Skeletal muscle cell (primary cell): ENCODE data around the gene KCNJ9.
"Not testable (repeated sequence)": the region's sequence is repeated elsewhere in the genome, so short reads cannot be mapped to it uniquely, and the experiment has no call there.

Experiments used
- DNase-seq: peaks from one replicate; pipeline ENCODE4 v3.0.0-alpha.2; 2010; ENCODE audit warnings: low read depth
- H3K4me3 ChIP-seq: 2 replicates; pipeline ENCODE4 v1.5.1; 2011; ENCODE audit warnings: low read depth, mild to moderate bottlenecking, control low read depth, low read length, moderate library complexity

The KCNJ9 gene

DNA sequence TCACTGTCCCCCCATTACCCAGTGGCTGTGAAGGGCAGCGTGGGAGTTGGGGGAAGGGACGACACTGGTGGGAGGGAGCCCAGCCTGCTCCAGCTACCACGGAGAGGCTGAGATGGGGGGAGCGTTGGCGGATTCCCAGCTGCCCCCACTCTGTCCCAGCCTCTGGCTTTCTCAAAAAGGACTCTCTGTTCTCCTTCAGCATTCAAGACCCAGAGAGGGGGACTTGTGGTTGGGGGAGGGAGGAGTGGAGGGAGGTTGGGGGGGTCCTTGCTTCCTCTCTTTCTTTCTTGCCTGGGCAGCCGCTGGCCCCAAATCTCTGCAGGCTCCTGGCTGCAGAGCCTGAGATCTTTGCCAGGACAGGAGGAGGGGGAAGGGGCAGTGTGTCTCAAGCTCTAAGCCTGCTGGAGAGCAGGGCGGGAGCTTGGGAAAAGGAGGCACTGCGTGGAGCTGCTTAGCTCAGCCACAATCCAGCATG is 36.4 kb downstream of the KCNJ9 start:
- DNase-seq, result no peak

DNA sequence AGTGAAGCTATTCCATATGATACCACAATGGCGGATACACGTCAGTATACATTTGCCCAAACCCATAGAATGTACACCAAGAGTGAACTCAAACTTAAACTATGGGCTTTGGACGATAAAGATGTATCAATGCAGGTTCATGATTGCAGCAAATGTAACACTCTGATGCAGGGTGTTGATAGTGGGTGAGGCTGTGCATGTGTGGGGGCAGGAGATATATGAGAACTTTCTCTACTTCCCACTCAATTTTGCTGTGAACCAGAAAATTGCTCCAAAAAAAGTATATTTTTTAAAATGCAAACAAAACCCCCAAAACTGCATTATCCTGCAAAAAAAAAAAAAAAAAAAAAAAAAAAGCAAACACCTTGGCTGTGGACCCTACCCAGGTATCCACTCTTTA is 37.6 kb downstream of the KCNJ9 start:
- no peak overlapping the region for H3K4me3 ChIP-seq
- no peak for DNase-seq

More for the DNA sequence above, 36.4 kb downstream of the KCNJ9 start:
- H3K4me3 ChIP-seq, result no peak overlapping the region

DNA sequence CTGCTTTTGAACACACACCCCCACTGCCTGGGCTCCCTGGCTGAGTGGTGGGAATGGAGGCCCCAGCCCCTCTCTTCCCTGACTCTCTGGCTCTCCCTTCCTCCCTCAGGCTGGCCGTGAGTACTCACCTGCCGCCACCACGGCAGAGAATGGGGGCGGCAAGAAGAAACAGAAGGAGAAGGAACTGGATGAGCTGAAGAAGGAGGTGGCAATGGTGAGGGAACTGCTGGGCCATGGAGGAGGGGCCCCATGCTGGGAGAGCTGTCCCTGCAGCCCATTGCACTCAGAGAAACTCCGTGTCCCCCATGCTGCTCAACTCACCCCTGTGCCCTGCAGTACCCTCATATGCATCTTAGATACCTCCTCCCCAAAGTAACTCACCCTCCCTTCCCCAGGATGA is 39.5 kb downstream of the KCNJ9 start:
- DNase-seq, result no peak
- H3K4me3 ChIP-seq, result no peak overlapping the region

DNA sequence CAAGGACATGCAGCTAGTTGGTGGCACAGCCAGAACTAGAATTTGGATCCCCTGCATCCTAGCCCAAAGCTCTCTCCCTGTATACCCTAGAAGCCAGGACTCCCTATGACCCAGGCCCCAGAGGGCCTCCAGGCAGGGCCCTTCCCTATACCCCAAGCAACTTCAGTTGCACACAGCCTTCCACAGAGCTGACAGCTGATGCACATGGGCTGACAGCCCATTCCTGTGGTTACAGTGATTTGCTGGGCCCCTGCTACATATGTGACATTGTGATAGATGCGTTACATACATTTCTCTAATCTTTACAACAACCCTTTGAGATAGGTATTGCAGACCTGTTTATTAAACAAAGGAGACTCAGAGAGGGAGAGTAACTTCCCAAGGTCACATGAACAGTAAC is 40.0 kb downstream of the KCNJ9 start:
- no peak overlapping the region for H3K4me3 ChIP-seq
- no peak for DNase-seq

DNA sequence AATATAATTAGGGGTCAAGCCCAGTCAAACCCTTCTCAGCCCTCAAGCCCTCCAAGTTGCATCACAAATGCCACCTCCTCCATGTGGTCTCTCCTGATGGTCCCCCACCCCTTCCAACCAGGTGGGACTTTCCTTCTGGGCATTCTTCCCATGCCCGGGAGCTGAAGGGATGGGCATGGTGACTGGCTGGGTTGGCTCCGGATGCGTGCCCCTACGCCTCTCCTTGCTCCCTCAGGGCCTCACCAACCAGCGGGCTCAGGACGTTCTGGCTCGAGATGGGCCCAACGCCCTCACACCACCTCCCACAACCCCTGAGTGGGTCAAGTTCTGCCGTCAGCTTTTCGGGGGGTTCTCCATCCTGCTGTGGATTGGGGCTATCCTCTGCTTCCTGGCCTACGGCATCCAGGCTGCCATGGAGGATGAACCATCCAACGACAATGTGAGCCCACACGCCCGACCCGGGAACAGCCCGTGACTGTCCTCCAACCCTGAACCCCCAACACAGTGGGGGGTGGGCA is 41.7 kb downstream of the KCNJ9 start:
- no peak overlapping the region for H3K4me3 ChIP-seq
- DNase-seq, result no peak

DNA sequence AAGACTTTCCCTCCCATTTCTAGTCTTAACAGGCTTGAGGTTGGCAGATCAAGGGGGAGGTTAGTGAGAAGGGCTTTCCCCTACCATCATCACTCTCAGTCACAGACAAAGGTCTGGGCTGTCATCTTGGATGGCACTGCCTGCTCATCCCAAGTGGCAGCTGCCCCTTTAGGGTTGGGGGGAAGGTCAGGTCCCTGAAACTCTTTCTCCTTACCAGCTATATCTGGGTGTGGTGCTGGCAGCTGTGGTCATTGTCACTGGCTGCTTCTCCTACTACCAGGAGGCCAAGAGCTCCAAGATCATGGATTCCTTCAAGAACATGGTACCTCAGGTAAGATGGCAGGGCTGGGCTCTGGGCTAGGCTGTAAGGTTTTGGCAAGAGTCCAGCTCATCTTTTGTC is 42.4 kb downstream of the KCNJ9 start:
- no peak for DNase-seq
- no peak overlapping the region for H3K4me3 ChIP-seq

DNA sequence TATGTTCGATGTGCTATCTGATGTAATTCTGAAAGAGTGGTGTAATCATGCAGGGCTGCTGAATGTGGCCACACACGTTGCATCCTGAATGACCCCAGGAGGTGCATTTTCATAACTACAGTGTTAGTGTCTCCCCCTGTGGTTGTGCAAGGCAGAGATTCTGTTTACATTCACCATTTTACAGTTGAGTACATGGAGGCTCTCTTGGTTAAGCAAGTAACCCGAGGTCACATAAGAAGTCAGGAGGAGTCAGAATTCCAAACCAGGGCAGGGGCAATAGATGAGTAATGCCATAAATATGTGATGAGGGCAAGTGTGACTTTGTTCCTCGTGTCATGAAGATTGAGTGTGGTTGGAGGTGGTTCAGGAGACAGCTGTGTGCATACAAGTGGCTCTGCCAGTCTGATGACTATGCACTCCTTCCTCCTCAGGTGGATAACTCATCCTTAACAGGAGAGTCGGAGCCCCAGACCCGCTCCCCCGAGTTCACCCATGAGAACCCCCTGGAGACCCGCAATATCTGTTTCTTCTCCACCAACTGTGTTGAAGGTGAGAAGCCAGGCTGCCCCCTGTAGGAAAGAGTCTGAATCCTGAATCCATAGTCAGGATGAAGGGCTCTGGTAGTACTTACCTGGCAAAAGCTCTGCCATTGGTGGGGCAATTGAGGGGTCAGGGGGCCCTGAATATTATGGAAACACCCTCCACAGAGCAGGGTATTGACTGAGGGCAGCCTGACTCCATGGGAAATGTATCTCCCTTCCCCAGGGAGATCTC is 43.6 kb downstream of the KCNJ9 start:
- H3K4me3 ChIP-seq, result no peak overlapping the region
- DNase-seq, result peak; percentile 80

DNA sequence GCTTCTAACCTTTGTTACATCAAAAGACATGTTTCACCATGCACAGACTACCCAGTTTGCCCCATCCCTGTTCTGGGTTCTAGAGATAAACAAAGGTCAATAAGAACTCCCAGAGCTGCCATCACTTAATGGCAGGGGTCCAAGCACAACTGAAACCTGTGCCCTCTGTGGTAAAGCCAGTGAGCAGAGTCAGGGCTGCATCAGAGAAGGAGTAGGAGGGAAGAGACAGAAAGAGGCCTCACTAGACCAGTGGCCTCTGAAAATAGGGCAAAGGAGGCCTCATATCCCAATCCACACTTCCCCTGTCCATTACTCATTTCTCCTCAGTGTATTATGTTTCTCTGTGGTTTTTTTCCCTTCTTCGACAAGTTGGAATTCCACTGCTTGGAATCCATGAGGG is 44.4 kb downstream of the KCNJ9 start:
- DNase-seq, result peak; percentile 64
- no peak overlapping the region for H3K4me3 ChIP-seq

DNA sequence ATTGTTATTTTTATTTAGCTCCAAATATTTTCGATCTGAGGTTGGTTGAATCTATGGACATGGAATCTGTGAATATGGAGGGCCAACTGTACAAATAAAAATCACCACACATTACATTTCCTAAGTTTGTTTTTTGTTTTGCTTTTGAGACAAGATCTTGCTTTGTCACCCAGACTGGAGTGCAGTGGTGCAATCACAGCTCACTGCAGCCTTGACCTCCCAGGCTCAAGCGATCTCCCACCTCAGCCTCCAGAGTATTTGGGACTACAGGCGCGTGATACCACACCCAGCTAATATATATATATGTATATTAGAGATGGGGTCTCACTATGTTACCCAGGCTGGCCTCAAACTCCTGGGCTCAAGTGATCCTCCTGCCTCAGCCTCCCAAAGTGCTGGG is 45.0 kb downstream of the KCNJ9 start:
- not testable (repeated sequence) for H3K4me3 ChIP-seq, DNase-seq

DNA sequence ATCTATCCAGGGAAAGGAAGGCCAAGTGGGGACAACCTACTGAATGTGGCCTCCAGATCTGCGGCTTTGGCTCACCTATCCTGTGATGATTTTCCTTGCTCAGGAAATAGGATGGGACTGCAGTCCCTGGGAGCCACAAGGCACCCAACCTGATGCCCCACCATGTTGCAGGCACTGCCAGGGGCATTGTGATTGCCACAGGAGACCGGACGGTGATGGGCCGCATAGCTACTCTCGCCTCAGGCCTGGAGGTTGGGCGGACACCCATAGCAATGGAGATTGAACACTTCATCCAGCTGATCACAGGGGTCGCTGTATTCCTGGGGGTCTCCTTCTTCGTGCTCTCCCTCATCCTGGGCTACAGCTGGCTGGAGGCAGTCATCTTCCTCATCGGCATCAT is 46.0 kb downstream of the KCNJ9 start:
- H3K4me3 ChIP-seq, result no peak overlapping the region
- DNase-seq, result no peak

DNA sequence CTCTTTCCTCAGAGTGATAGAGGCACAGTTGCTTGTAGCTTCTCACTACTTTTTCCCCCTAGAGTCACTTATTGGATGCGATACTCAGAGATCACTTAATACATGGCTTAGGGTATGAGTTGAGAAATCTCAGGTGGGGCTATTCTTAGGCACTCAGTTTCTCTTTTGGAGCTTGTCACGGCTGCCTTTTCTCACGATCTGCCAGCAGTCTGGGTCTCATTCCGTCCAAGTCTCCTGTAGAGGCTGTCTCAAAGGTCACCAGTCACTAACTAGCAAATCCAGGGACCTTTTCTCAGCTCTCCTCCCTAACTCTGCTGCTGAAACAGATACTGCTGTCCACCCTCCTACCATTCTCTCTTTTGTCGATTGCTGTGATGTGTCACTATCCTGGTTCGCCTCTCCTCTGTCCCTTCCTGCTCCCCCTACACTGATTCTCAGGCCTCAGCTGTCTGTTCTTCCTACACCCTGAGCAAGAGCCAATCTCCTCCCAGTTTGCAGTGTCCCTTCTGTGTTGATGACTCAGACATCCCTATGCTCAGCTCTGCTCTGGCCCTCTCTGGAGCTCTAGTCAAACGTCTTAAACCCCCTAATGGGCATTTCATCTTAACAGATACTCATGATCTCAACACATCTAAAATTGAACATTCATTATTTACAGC is 46.7 kb downstream of the KCNJ9 start:
- no peak for DNase-seq
- H3K4me3 ChIP-seq, result no peak overlapping the region

DNA sequence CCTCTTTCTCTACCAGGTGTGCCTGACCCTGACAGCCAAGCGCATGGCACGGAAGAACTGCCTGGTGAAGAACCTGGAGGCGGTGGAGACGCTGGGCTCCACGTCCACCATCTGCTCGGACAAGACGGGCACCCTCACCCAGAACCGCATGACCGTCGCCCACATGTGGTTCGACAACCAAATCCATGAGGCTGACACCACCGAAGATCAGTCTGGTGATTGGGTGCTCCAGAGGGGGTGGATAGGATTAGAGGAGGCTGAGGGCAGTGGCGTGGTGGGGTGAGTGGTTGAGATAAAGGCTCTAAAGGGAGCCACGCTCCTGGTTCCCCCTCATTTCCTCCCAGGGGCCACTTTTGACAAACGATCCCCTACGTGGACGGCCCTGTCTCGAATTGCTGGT is 47.3 kb downstream of the KCNJ9 start:
- DNase-seq, result no peak
- H3K4me3 ChIP-seq, result no peak overlapping the region

DNA sequence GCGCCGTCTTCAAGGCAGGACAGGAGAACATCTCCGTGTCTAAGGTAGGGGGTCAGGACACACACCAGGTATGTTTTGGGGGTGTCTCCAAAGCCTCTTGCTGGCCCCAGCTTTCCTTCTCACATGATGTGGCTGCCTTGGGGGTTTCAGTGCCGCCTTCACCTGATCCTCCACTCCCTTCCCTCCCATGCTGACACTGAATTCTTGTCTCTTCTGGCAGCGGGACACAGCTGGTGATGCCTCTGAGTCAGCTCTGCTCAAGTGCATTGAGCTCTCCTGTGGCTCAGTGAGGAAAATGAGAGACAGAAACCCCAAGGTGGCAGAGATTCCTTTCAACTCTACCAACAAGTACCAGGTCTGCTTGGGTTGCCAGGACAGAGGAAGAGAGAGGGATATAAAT is 47.7 kb downstream of the KCNJ9 start:
- no peak for DNase-seq
- H3K4me3 ChIP-seq, result no peak overlapping the region

DNA sequence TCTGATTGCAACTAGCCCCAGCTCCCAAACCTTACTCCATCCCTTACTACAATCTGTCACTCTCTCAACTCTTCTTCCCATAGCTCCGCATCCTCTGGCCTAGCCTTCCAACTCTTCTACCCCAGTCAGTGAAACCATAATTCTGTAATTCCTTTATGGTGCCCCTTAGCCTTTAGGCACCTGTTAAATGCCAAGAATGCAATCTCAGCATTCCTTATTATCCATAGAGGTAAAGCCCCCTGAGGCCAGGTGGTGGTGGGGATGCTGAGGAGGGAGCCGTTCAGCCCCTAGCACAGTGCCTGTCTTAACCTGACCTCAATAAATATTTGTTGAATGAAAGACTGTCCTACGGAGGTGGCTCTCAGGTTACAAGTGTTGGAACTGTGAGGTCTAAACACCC is 48.2 kb downstream of the KCNJ9 start:
- DNase-seq, result no peak

DNA sequence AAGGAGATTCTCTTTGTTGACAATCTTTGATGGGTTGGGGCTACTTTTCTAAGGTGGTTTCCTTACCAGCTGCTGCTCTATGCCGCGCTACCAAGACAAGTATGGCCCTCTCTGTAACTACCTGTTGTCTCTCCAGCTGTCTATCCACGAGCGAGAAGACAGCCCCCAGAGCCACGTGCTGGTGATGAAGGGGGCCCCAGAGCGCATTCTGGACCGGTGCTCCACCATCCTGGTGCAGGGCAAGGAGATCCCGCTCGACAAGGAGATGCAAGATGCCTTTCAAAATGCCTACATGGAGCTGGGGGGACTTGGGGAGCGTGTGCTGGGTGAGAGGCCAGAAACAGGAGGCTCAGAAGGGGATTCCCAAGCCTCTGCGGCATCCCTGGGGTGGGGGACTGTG is 48.6 kb downstream of the KCNJ9 start:
- DNase-seq, result no peak
- H3K4me3 ChIP-seq, result no peak overlapping the region

More for the DNA sequence above, 48.2 kb downstream of the KCNJ9 start:
- H3K4me3 ChIP-seq, result no peak overlapping the region

DNA sequence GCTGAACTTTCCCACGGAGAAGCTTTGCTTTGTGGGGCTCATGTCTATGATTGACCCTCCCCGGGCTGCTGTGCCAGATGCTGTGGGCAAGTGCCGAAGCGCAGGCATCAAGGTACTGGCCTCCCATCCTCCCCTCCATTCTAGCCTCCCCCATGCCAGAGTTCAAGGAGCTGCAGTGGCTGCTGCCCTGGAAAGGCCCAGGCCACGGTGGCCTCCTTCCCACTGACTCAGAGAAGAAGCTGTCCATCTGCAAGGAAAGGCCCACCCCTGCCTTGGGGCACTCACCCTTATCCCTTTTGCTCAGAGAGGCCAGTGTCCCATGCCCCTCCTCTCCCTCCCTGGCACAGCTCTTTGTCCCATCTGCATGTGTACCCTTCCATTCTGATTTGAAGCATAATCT is 49.1 kb downstream of the KCNJ9 start:
- no peak for DNase-seq

DNA sequence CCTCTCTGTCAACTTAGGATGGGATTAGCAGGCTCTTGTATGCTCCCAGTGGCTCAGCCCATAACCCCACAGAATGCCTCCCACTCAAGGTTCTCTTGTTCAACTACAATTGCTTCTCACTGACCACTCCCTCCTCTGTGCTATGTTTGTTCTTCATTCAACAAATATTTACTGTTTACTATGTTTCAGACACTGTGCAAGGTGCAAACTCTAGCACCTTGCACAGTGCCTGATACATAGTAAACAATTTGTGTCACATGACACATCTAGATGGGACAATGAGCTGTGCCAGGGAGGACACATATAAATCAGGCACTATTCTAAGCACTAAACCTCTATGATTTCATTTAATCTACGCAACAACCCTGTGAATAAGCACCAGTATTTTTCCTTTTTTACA is 49.6 kb downstream of the KCNJ9 start:
- no peak for DNase-seq
- H3K4me3 ChIP-seq, result no peak overlapping the region

More for the DNA sequence above, 49.1 kb downstream of the KCNJ9 start:
- H3K4me3 ChIP-seq, result no peak overlapping the region

DNA sequence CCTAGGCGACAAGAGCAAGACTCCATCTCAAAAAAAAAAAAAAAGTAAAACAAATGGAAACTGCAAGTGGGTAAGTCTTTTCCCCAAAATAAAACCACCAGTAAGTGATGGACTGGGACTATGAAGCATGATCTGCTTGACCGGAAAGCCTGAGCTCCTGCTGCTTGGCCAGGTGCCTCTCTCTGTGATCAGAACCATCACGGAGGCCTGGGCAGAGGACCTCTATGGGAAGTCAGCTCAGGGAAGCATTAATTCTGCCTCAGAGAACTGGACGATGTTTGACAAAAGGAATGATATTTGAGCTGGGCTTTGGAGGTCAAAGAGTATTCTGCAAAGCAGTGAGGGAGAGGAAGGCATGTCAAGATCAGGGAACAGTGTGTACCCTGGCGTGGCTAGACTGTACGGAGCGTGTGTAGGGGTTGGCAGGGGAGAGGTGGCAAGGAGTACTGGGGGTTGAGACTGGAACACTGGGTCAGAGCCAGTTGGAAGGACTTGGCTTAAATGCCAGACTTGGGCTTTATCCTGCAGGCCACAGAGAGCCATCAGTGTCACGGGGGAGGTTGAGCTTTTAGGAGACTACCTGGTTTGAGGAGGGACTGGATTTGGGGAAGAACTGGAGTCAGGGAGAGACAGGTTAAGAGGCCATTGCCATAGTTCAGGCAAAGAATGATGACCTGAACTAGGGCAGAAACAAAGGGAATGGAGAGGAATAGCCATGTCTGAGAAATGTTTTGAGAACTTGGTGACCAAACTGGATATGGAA is 50.6 kb downstream of the KCNJ9 start:
- DNase-seq, result no peak
- no peak overlapping the region for H3K4me3 ChIP-seq

DNA sequence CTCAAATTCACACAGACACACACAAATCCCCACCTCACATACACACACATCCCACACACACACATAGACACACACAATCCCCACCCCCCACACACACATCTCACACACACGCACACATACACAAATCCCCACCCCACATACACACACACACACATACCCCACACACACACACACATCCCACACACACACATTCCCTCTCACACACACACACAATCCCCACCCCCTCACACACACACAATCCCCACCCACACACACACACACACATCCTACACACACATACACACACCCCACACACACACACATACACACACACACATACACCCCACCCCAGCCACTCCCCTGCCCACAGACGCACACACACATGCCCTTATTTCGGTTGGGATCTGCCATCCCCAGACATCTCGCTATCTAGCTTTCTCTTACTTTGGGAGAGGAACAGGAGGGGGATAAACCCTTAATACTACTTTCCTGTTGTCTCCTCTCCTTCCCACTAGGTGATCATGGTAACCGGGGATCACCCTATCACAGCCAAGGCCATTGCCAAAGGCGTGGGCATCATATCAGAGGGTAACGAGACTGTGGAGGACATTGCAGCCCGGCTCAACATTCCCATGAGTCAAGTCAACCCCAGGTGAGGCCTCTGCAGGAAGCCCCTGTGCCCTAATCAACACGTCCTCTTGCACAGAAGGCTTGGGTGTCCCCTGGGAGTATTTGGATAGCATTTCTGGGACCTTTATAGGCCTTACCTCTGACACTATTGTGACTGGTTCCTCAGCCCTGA is 52.8 kb downstream of the KCNJ9 start:
- DNase-seq, result no peak

More for the DNA sequence above, 52.8 kb downstream of the KCNJ9 start:
- no peak overlapping the region for H3K4me3 ChIP-seq
